Ovary (tissue), 3 donors: ENCODE measurements around the gene SAC3D1.

Experiments
- POLR2A ChIP-seq: fragments of 450-650 bp; IDR thresholded peaks from one replicate; pipeline ENCODE4 v1.6.1; 2017; ENCODE audit warnings: antibody characterized with exemption, mild to moderate bottlenecking, moderate library complexity
- TF ChIP-seq, protein P1 (sequence below), 3 donors: fragments of 450-650 bp in 2 of 3; fragments of 200-600 bp in 1 of 3; IDR thresholded peaks; one replicate each; pipeline versions ENCODE4 v1.5.1 to v1.8.0; 2016 to 2022; ENCODE audit warnings: antibody characterized with exemption in 3 of 3, mild to moderate bottlenecking in 1 of 3
- donor health status: DM: no; HTN: no; CAD: no.

DNA sequence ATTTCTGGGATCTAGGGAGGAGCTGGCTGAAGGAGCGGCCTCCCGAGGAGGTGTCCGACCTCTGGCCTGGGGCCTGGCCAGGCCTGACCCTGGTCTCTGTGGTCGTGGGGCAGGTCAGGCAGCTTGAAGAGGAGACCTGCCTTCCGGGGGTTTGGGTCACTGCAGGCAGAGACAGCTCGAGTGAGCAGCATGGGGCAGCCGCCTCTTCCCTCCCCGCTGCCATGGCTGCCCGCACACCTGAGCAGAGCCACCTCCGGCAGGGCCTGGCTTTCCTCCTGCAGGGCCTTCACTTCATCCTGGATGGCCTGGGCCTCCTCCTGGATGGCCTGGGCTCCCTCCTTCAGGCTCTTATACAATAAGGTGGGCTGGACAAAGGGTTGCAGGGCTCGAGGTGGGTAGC, 25.3 kb downstream of the SAC3D1 start:
- TF ChIP-seq, protein P1, sequence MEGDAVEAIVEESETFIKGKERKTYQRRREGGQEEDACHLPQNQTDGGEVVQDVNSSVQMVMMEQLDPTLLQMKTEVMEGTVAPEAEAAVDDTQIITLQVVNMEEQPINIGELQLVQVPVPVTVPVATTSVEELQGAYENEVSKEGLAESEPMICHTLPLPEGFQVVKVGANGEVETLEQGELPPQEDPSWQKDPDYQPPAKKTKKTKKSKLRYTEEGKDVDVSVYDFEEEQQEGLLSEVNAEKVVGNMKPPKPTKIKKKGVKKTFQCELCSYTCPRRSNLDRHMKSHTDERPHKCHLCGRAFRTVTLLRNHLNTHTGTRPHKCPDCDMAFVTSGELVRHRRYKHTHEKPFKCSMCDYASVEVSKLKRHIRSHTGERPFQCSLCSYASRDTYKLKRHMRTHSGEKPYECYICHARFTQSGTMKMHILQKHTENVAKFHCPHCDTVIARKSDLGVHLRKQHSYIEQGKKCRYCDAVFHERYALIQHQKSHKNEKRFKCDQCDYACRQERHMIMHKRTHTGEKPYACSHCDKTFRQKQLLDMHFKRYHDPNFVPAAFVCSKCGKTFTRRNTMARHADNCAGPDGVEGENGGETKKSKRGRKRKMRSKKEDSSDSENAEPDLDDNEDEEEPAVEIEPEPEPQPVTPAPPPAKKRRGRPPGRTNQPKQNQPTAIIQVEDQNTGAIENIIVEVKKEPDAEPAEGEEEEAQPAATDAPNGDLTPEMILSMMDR (IDR thresholded peaks at IDR 0.05): no peak
- TF ChIP-seq POLR2A: no peak
